Femur (tissue), 1 donor: Measurements from ENCODE around the gene NCAPD2.
A peak's percentile ranks its signal among the peaks of the same experiment; 100 is the strongest.

ENCODE experiments used
- DNase-seq: peaks from one replicate; pipeline ENCODE4 v3.0.0-alpha.2; 2017

The NCAPD2 gene

GRCh38 chr12:6535960-6536847 is 42.3 kb downstream of the NCAPD2 start:
- no peak for DNase-seq

- no peak for DNase-seq
Measured at GRCh38 chr12:6536894-6537579, 43.1 kb downstream of the NCAPD2 start.

GRCh38 chr12:6537580-6538419 is 43.9 kb downstream of the NCAPD2 start:
- DNase-seq: peak; percentile 84

- peak; percentile 48 for DNase-seq
Measured at GRCh38 chr12:6538420-6539313, 44.8 kb downstream of the NCAPD2 start.

GRCh38 chr12:6539314-6539682 is 45.4 kb downstream of the NCAPD2 start:
- DNase-seq: no peak

- no peak for DNase-seq
Measured at GRCh38 chr12:6539707-6540134, 45.8 kb downstream of the NCAPD2 start.

GRCh38 chr12:6540181-6540877 is 46.4 kb downstream of the NCAPD2 start:
- peak; percentile 92 for DNase-seq

- no peak for DNase-seq
Measured at GRCh38 chr12:6541371-6542165, 47.7 kb downstream of the NCAPD2 start.

GRCh38 chr12:6542209-6543009 is 48.5 kb downstream of the NCAPD2 start:
- DNase-seq: no peak

GRCh38 chr12:6546016-6546415 is 52.1 kb downstream of the NCAPD2 start:
- DNase-seq: no peak

- DNase-seq: no peak
Measured at GRCh38 chr12:6547566-6547965, 53.7 kb downstream of the NCAPD2 start.

- DNase-seq: peak; percentile 73
Measured at GRCh38 chr12:6547987-6548386, 54.1 kb downstream of the NCAPD2 start.

- no peak for DNase-seq
Measured at GRCh38 chr12:6548556-6548955, 54.7 kb downstream of the NCAPD2 start.

- no peak for DNase-seq
Measured at GRCh38 chr12:6548966-6549683, 55.2 kb downstream of the NCAPD2 start.

- no peak for DNase-seq
Measured at GRCh38 chr12:6549684-6550151, 55.8 kb downstream of the NCAPD2 start.

- DNase-seq: peak; percentile 54
Measured at GRCh38 chr12:6550294-6551062, 56.6 kb downstream of the NCAPD2 start.

GRCh38 chr12:6551063-6551461 is 57.2 kb downstream of the NCAPD2 start:
- peak; percentile 86 for DNase-seq

- peak; percentile 59 for DNase-seq
Measured at GRCh38 chr12:6551496-6552139, 57.7 kb downstream of the NCAPD2 start.
